GM19025 (cell line): Measurements from ENCODE around the gene NPIPB2.

ENCODE experiments used
- ATAC-seq: cut with Tn5 transposase; IDR thresholded peaks from one replicate; pipeline ENCODE4 v1.9.1; 2021; ENCODE audit warnings: mild to moderate bottlenecking, low read depth, moderate library complexity; ENCODE audit not compliant: unreplicated experiment

The NPIPB2 gene

DNA sequence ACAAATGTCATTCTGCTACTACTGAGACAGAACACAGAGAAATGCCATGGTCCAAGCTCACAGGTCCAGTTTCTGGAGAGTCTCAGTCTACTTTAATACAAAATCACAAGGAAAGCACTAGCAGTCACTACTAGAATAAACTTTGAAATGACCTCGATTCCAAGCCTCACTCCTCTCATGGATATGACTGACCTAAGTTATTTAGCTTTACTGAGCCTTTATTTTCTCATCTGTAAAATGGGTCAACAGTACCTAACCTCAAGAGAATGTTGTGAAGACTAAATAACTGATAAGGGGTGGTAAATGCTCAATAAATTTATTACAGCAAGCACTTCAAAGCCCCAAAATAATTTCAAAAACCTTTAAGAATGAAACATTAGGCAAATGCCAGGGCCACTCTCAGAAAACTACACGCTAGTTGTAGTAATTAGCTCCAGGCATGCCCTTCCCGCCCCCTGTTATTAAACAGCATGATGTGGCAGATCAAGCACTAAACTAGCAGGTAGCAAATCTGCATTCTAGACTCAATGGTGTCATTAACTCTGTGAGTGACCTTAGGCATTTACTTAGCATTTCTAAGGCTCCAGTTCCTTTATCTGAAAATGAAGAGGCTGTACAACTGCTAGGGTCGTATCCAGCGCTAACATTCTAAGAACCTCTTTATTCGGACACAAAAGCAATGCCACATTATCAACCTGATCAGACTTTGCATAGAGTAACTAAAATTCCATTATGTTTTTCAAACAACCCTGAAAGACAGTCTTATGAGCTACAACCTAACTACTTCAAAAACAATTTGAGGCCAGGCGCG is 34.5 kb downstream of the NPIPB2 start:
- ATAC-seq, result no peak

DNA sequence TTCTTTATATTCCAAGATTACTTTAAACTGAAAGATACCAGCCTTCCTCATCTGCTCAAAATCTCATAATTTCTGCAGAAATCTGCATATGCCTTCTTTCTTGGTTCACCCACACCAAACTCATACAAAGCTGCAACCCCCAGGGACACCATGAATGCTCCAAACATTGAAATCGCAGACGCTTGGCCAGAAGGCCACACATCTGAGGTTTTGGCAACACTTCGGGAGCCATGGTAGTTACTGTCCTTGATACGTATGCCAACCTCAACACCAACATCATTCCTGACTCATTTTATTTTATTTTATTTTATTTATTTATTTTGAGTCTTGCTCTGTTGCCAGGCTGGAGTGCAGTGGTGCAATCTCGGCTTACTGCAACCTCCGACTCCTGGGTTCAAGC is 37.9 kb downstream of the NPIPB2 start:
- no peak for ATAC-seq

- ATAC-seq, result no peak
These were observed 40.8 kb downstream of the NPIPB2 start for GRCh38 chr16:11901091-11901490.

GRCh38 chr16:11896486-11897176 is 45.2 kb downstream of the NPIPB2 start:
- ATAC-seq, result no peak

GRCh38 chr16:11893571-11893970 is 48.3 kb downstream of the NPIPB2 start:
- no peak for ATAC-seq

GRCh38 chr16:11892761-11893160 is 49.1 kb downstream of the NPIPB2 start:
- no peak for ATAC-seq

GRCh38 chr16:11890231-11890965 is 51.4 kb downstream of the NPIPB2 start:
- no peak for ATAC-seq

DNA sequence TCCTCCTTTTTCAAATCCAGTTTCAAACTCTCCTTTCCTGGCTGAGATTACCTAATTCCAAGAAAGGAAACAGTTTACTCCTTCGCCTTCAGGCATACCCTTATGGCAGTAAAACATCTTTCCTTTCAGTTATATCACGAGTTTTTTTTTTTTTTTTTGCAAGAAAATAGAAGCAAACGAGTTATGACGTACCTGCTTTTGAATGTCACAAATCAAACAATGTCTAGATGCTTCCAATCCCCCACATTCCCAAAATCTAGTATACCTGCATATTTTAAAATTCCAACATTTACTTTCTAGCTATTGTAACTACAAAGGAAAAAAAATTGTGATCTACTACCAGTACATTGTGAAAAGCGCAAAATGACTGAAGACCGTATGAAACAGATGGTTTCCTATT is 55.0 kb downstream of the NPIPB2 start:
- ATAC-seq, result no peak

GRCh38 chr16:11884035-11884434 is 57.8 kb downstream of the NPIPB2 start:
- no peak for ATAC-seq

DNA sequence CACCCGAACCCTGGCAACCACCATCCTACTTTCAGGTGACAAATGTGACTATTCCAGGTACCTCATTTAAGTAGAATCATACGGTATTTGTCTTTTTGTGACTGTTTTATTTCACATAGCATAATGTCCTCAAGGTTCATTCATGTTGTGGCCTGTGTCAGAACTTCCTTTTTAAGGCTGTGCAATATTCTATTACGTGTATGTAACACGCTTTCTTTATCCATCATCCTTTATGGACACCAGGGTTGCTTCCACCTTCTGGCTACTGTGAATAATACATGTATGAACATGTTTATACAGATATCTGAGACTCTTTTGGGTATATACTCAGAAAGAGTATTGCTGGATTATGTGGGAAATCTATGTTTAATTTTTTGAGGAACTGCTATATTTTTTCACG is 61.8 kb downstream of the NPIPB2 start:
- no peak for ATAC-seq

DNA sequence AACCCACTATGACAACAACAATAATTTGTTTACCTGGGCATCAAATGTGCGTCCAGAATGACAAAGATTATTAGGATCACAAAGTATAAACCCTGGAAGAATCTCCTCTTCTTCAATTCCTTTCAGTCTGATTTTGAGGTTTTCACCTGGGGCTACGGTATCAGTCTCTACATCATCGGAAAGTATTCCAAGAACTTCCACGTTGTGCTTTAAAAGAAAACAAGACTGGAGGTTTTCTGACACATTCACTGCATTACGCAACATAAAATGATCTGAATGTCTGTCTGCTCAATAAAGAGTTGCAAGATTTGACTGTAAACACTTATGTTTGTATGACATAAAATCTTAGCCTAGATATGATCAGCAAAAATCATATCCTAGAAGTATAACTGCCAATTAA is 64.5 kb downstream of the NPIPB2 start:
- no peak for ATAC-seq
